C4-2B (cell line): ENCODE results near the gene ITGAD.
"Not testable (repeated sequence)": the region's sequence is repeated elsewhere in the genome, so short reads cannot be mapped to it uniquely, and the experiment has no call there.

Source experiments
- H3K27ac ChIP-seq: fragments of 450-650 bp; 2 replicates; pipeline ENCODE4 v1.5.1; 2017
- ZFX ChIP-seq: fragments of 450-650 bp; IDR thresholded peaks from 2 replicates; pipeline ENCODE4 v1.6.1; 2017
- TF ChIP-seq, protein P1 (sequence below): fragments of 450-650 bp; conservative IDR thresholded peaks from 2 replicates; pipeline ENCODE4 v1.5.1; 2017; ENCODE audit warnings: mild to moderate bottlenecking

The ITGAD gene

GRCh38 chr16:31416371-31416770 lies 23.2 kb downstream of the ITGAD start:
- TF ChIP-seq, protein P1, sequence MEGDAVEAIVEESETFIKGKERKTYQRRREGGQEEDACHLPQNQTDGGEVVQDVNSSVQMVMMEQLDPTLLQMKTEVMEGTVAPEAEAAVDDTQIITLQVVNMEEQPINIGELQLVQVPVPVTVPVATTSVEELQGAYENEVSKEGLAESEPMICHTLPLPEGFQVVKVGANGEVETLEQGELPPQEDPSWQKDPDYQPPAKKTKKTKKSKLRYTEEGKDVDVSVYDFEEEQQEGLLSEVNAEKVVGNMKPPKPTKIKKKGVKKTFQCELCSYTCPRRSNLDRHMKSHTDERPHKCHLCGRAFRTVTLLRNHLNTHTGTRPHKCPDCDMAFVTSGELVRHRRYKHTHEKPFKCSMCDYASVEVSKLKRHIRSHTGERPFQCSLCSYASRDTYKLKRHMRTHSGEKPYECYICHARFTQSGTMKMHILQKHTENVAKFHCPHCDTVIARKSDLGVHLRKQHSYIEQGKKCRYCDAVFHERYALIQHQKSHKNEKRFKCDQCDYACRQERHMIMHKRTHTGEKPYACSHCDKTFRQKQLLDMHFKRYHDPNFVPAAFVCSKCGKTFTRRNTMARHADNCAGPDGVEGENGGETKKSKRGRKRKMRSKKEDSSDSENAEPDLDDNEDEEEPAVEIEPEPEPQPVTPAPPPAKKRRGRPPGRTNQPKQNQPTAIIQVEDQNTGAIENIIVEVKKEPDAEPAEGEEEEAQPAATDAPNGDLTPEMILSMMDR: no peak
- no peak for TF ChIP-seq ZFX
- no peak overlapping the region for H3K27ac ChIP-seq

DNA sequence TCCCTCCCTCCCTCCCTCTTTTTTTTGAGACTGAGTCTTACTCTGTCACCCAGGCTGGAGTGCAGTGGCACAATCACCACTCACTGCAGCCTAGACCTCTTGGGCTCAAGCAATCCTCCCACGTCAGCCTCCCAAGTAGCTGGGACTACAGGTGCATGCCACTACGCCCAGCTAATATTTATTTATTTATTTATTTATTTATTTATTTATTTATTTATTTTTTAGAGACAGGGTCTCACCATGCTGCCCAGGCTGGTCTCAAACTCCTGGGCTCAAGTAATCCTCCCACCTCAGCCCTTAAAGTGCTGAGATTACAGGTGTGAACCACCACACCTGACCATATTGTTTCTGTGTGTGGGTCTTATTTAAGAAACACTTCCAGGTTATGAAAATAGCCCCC lies 23.9 kb downstream of the ITGAD start:
- H3K27ac ChIP-seq: not testable (repeated sequence)

DNA sequence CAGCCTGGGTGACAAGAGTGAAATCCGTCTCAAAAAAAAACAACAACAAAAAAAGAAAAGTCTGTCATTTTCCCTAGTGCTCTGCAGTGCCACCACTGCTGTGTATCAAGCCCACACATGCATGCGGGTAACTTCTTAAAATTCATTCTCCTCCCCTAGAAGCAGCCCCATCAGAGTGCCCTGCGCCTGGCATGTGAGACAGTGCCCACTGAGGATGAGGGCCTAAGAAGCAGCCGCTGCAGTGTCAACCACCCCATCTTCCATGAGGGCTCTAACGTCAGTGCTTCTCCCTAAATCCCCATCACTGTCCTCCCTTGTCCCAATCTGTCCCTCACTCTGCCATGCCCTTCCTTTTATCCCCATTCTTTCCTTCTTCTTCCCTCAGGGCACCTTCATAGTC lies 24.8 kb downstream of the ITGAD start:
- TF ChIP-seq, protein P1: no peak
- no peak for TF ChIP-seq ZFX
- H3K27ac ChIP-seq: no peak overlapping the region

DNA sequence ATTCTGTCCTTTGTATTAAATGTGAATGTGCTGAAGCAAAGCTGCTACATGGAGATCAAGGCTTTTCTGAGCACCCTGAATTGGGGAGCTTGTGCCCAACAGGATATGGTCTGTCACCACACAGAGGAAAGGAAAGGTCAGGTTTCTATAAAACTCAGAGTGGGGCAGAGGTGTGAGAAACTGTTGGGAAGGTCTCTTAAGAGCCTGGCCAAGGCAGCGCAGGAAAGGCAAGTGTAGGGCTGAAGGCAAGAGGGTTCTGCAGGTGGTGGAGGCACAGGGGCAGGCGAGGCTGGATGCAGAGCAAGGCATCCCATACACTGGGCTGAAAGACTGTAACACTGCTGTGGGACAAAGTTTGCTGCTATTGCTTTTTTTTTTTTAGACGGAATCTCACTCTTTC lies 26.9 kb downstream of the ITGAD start:
- no peak overlapping the region for H3K27ac ChIP-seq
- TF ChIP-seq, protein P1: no peak
- TF ChIP-seq ZFX: no peak

DNA sequence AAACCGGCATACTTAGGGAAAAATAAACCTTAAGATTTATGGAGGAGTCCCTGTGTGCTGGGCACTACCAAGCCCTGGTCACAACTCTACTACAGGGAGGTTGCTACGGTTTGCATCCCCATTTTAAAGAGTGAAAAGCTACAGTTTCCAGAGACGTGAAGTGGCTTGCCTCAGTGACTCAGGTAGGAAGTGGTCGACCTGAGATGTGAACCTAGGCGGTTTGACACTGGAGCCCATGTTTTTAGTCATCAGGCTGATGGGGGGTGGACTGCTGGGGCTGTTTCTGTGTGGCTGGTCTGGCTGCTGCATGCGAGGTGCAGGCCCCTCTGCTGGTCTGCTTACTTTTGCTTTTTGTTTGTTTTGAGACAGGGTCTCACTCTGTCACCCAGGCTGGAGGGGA lies 28.5 kb downstream of the ITGAD start:
- no peak for TF ChIP-seq ZFX
- TF ChIP-seq, protein P1: no peak
- no peak overlapping the region for H3K27ac ChIP-seq

- no peak for TF ChIP-seq ZFX
- TF ChIP-seq, protein P1: no peak
- no peak overlapping the region for H3K27ac ChIP-seq
Measured at GRCh38 chr16:31423241-31423640, 30.1 kb downstream of the ITGAD start.

- TF ChIP-seq, protein P1: no peak
- no peak for TF ChIP-seq ZFX
- no peak overlapping the region for H3K27ac ChIP-seq
Measured at GRCh38 chr16:31423801-31424200, 30.7 kb downstream of the ITGAD start.

DNA sequence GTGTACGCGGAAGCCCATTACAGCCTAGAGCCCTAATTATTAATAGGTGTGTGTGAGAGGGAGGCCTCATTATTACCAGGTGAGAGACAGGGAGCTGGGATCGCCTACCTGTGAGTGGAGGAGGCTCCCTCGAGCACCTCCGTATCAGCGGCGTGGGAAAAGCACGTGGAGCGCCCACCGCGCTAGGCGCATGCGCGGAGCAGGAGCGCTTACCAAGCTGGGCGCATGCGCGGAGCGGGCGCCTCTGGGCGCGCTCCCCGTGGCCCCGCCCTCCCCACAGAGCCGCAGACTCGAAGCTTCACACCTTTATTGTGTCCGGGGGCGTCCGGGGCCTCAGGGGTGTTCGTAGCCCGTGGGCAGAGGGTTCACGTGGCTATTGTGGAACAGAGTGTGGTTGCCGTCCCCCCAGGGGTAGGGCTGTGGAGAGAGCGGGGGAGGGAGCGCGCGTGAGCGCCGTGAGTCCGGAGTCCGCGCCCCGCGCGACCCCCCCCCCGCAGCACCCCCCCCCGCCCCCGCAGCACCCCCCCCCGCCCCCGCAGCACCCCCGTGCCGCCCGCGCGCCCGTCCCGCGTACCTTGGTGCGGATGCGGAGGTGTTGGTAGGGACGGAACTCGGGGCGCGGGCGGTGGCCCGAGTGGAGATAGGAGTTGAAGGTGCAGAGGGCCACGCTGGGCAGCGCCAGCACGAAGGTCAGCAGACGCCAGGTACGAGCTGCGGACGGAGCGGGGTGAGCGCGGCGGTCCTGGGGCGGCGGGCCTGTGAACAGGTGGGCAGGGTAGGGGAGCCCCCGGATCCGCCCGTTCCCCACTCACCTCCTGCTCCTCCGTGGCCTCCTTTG lies 34.5 kb downstream of the ITGAD start:
- TF ChIP-seq, protein P1: no peak
- no peak for TF ChIP-seq ZFX
- H3K27ac ChIP-seq: no peak overlapping the region
